Limb (tissue), 2 donors: ENCODE measurements around the gene BATF.
"Not testable (repeated sequence)": the region's sequence is repeated elsewhere in the genome, so short reads cannot be mapped to it uniquely, and the experiment has no call there.

Experiments used
- DNase-seq, 2 donors: peaks; one replicate each; pipeline ENCODE4 v3.0.0-alpha.2; 2016; ENCODE audit errors: extremely low spot score in 2 of 2

The BATF gene, protein sequence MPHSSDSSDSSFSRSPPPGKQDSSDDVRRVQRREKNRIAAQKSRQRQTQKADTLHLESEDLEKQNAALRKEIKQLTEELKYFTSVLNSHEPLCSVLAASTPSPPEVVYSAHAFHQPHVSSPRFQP

DNA sequence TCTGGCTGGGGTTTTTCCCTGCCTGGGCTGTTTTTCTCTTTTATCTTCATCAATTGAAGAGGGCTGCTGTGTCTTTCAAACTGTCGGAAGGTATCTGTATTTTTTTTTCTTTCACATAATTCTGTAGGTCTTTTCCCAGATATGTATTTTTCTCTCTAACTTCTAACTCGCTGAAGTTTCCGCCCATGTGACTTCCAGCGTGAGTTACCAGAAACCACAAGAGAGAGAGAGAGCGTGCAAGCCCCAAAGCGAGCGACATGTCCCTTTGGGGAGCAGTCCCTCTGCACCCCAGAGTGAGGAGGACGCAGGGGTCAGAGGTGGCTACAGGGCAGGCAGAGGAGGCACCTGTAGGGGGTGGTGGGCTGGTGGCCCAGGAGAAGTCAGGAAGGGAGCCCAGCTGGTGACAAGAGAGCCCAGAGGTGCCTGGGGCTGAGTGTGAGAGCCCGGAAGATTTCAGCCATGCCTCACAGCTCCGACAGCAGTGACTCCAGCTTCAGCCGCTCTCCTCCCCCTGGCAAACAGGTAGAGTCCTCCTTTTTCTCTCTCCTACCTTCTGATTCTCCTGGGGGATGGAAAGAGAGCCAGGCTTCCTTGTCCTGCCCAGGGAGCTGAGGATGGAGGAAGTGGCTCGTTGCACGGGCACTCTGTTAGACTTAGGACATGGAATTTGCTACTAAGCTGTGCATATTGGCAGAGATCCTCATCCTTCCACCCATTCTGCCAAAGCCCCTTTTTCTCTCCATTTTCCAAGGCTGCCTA, at the start of gene BATF:
TSS of gene BATF (plus strand) at position 246 of the 759 bp plus-strand sequence. CDS start at position 460, 214 bp downstream.
- DNase-seq: no peak

DNA sequence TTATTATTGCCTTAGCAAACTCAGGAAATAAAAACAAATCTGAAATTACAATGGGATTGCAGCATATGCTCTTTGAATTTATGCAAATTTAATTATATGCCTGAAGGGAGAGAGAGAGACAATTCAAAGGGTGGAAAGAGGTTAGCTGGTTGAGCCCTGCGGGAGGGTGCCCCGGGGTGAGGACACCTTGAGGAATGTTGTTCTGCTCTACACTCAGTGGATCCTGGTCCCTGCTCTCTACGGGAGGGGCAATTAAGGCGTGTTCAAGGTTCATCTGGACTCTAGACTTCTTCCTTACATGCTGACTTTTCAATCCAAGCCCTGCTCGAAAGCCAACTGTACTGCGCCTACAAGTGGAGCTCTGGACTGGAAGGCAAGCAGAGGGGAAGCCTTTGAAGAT, 48.1 kb upstream of the BATF start:
- not testable (repeated sequence) for DNase-seq

DNA sequence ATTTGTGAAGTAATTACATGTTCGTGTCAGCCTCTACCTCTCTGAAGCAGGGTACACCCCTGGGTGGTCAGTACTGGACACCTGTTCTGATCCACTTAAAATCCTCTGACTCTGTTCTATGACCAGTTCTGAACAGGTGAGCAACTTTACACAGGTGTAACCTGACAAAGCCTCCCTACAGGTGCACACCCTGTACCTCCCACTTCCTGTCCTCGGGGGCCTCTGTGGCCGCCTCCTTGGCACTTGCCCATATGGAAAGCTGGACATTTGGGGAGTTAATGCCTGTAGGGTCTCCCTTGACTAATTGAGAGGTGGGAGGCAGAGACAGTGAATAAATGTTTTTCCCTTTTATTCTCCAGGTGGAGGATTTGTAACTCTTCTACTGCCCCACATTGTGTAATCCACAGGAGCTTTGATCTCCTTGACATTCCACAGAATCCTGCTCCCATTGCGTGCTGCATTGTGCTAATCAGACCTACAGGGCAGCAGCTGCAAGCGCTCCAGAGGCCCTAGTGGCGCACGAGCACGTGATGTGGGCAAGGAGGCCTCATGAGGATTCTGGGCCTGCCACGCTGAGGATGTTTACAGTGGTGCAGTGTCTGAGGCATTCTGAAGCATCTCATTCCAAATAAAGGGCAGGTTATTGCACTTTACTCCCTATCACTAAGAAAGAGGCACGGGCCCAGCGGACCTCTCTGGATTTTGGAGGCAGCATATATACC, 45.8 kb upstream of the BATF start:
- DNase-seq: no peak

DNA sequence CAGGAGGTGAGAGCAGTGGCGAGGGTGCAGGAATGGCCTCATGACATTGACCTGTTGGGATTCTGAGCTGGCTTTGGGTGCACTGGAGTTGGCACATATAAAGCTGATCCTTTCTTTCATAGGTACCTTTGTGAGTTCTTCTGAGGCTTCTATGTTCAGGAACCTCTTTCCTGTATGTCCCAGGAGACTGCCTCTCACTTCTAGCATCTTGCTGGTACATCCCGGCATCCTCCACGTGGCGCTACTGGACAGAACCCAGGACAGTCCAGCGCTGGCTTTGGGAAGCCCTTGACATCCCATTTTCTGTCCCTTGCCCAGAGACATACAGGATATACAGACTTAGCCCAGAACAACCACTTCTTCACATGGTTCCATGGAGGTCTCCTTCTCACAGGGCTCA, 44.4 kb upstream of the BATF start:
- DNase-seq: no peak

DNA sequence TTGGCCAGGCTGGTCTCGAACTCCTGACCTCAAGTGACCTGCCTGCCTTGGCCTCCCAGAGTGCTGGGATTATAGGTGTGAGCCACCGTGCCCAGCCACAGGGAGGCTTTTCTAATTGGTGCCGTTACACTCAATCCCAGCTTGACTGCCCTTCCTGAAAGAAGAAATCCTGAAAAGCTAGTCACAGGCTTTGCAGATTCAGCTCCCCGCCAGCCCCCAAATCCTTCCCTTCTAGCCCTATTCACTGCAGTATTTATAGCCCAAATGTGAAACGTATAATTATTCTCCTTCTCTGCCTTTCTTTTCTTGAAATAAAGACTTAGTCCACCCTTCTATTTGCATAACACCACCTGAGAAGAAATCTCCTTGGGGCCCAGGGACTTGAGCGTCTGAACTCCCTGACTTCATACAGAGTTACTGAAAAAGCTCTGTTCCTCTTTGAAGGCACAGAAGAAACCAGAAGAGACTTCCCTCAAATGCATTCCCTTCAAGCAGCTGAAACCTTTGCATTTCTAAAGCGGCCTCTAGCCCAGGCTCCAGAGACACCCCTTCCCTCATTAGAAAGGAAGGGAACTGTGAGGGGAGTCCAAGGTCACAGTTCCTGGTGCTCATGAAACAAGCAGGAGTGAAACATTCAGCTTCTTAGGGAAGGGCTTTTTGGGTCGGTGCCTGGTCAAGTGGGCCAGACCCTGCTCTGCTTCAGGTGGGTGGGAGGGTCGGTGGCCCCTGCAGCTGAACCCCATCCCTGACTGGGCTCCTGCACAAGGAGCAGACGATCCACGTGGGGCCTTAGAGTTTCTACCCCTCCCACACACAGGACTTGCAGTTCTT, 42.3 kb upstream of the BATF start:
- DNase-seq: no peak

DNA sequence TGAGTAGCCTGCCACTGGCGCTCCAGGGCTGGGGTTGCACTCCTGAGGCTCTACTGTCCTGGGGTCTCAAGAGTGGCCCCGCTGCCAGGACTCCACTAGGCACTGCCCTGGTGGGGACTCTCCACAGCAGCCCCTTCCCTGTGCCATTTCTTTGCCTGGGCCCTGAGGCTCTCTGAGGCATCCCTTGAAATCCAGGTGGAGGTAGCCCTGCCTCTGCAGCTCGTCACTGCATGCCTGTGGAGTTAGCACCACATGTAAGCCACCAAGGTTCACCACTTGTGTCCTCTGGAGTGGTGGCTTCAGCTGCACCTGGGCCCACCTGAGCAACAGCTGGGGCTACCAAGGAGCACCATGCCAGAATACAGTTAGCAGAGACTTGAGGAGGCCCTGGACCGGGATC, 39.9 kb upstream of the BATF start:
- DNase-seq: no peak

DNA sequence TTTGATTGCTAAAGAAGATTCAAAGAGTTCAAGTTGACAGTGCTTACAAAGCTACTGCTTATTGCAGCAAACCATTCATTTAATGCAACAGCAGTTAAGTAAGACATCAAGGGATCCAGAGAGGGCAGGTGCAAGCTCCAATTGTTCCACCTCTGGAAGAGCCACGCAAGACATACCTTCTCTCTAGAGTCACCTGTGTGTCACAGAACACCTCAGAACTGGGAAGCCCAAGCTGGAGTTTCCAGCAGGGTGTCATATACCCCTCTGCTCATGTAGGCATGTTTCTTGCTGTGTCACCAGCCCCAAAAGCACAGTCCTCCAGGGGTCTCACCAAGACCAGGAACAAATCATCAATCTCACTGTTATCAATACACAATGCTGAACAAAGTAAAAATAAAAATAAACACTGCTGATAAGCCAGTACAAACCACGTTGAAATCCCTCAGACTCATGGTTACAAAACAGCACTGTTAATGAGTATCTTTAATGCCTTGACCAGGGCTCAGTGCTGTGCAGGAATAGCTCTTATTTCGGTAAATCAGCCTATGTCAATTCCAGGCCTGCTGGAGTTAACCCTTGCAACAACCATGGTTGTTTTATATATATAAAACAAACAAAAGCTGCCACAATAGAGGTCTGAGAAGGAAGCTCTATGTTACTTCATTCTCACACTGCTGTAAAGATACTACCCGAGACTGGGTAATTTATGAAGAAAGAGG, 37.4 kb upstream of the BATF start:
- no peak for DNase-seq

DNA sequence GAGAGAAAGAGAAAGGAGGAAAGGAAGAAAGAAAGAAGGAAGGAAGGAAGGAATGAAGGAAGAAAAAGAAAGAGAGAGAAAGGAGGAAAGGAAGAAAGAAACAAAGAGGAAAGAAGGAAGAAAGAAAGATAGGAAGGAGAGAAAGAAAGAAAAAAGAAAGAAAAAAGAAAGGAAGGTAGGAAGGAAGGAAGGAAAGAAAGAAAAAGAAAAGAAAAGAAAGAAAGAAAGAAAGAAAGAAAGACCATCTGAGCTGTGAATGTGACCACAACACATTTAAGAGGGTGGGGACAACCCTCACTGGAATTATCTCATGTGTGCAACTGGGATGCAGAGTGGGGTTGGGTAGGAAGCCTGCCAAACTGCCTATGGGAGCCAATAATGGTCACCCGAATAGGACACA, 36.0 kb upstream of the BATF start:
- DNase-seq: no peak

DNA sequence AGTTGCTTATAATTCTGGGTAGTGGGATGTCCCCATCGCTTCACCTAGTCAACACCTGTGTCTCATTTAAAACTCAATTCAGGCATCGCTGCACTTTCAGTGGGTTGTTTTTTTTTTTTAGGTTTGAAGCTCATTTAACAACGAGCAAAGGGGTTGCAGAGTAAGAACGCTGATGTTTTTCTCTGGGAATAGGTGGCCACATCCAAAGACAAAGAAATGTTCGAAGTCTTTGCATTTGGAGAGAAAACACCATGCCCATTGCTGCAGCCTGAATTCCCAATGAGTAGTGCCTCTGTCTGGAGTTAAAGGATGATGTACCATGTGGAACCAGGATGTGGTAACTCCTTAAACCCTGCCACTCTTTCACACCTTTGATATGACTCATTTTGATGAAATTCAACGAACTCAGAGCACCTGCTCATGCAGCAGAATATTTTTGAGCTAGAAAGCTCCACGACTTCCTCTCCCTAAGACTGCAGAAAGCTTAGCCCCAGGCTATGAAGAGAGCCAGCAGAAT, 35.1 kb upstream of the BATF start:
- no peak for DNase-seq

DNA sequence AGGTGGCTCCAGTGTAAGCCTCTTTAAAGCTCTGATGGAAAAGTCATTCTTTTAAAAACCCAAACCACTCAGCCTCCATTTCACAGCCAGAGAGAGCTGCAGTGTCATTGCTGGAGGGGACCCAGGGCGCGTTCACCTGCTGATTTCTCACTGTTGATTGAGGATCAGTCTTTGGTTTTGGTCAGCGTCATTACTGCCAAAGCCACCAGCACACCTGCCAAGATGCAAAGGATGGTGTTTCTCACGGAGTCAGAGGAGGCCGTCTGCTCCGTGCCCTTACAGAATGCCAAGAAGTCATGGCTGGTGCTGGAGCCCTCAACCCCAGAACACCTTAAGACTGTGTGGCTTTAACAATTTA, 32.8 kb upstream of the BATF start:
- no peak for DNase-seq

DNA sequence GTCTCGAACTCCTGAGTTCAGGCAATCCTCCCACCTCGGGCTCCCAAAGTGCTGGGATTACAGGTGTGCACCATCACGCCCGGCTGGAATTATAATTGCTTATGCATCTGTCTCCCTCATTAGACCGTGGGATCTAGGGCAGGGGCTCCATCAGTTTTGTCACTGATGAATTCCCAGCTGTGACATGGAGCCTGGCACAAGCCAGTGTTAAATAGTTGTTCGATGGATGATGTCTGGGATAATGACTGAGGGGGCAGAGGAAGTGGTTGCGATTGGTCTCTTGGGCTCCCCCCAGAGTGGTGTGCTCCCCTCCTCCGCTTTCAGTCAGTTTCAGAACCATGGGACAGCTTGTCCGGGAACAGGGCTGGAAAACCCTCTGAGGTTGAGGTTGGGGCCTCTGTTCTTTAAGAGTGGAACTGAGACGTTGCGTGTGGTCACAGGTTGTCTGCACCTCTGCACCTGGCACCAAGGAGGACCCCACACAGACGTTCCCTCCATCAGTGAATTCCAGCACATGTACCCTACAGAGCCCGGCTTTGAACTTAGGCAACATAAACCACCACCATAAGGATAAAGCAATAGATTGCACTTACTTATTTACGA, 30.8 kb upstream of the BATF start:
- no peak for DNase-seq

DNA sequence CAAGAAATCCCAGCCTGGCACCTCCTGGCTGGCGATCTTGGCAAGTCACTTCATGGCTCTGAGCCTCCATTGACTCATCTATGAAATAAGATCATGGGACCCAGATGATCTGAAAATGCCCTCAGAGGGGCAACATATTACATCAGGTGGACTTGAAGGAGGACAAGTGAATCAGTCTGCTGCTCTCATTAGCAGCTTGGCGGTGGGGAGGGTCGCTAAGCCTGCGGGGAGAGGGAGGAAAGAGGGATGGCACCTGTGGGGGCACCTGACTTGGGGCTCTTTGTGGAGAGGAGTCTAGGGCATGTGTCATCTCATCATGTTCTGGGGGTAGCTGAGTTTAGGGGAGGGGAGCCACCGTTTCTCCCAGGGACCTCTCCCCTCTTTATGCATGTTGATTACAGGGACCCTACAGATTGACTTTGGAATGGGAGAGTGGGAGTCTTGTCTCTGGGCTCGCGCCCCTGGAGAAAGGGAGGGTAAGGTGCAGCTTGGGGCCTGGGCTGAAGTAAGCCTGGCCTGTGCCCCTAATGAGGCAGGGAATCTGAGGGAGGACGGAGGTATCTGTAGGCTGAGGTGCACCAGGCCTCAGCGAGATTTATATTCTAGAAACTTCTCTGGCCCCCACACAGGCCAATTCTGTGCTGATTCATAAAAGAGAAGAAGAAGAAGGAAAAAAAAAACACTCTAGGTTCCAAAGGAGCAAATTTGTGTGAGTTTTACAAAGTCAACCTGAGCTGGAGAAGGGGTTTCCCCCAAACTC, 29.3 kb upstream of the BATF start:
- no peak for DNase-seq

DNA sequence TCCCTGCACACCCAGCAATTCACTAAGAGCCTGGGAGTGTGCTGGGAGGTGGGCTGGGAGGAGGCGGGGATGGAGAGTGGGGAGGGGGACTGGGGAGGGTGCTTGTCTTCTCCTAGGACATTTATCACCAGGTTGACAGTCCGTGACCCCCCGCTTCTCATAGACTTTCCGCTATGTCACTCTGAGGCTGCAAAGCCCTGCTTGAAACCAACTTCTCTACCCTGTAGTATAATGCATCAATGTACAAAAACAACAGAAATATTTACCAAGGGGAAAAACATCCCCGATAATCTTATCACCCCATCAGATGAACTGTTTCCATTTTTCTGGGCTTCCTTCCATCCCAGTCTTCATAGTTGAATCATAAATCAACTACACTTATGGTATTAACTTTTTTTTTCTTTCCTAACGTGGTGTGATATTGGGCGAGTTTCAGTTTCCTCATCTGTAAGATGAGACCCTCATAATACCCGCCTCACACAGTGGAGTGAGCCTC, 28.6 kb upstream of the BATF start:
- DNase-seq: no peak

DNA sequence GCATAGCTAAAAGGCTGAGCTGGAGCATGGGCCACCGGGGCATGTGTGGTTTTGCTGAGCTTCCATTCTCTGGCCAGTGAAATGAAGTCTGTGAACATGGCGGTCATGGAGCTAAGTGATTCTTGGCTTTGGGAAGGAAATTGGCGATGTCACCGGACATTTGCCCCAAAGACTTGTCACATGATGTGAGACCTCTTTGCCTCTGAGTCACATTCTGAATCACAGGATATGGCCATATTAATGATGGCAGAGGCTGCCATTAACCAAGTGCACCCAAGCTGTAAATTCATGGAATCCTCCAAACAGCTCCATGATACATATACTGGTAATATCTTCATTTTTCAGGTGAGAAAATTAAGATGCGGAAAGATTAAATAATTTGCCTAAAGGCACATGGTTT, 27.4 kb upstream of the BATF start:
- no peak for DNase-seq

DNA sequence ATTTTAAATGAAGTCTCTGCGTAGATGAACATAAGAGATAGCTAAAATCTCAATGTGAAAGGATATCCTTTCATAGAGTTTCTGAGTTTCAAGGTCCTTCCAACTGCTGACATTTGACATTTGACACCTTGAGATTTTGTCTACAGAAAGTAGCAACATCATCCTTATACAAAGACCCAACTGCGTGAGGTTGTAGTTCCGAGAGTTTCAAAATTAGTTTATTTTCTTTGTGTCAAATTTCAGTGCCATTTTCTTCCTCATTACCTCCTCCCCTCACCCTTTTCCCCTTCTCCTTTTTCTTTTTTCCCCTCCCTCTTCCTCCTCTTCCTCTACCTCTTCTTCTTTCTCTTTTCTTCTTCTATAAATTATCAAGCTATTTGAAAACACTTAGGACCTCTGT, 26.9 kb upstream of the BATF start:
- DNase-seq: no peak

DNA sequence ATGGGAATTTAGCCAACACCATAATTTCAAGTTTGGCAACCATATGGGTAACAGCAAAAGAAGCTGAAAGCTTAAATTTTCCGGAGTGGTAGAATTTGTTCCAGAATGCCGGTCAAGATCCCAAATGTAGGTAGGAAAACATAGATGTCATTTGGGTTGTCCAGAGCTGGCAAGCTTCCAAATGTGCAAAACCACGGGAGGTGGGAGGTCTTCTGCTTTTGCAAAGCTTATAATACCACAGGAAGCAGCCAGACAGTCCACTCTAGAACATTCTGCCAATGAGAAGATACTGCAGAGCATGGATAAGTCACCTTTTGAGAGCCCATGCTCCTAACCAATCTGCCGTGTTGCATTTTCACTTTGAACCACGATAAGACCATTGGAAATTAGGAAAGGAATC, 26.4 kb upstream of the BATF start:
- no peak for DNase-seq

DNA sequence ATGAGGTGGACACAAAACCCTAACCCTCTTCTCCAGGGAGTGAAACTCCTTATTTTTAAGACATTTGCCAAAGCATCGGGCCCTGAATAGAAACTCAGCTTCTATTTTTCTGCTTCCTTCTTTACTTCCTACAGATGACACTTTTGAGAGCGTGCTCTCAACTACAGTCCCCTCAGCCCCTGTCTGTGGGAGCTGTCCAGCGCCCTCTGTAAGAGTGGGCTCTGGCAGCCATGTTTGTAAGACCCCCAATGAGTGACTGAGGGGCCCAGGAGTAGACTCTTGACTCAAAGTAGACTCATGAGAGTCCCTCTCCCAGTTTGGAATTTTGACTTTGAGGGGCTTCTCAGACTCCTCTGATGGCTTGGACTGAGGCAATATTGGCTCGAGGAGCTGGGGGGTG, 25.5 kb upstream of the BATF start:
- DNase-seq: no peak

DNA sequence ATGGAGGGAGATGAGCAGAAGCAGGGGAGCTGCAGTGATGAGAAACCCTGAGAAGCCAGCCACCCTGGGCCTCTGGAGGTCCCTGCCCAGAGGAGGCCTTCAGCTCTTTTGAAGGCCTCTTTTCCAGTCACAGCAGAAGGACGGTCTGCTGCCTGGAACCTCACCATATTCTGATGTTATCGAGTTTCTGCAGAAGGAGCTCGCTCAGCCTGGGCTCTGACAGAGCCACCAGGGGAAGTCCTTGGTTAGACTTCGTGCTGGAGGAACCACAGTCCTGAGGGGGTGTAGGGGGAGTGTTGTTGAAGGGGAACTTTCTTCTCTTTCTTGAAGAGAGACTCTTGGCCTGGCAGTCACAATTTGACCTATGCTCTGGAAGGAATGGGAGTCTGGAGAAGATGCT, 25.1 kb upstream of the BATF start:
- no peak for DNase-seq

DNA sequence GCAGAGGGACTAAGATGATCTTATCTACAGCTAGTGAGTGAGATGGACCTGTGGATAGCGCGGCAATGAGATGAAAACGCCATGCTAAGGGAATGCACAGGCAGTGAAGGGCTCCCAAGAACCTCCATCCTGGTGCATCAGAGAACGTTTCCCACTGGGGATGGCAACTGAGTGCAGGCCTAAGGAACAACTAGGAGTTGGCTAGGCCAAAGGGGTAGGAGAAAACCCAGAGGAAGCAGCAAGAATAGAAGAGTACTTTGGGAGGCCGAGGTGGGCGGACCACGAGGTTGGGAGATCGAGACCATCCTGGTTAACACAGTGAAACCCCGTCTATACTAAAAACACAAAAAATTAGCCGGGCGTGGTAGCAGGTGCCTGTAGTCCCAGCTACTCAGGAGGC, 24.6 kb upstream of the BATF start:
- DNase-seq: no peak
